ENCODE measurements around the gene PLAC9.

The PLAC9 gene

DNA sequence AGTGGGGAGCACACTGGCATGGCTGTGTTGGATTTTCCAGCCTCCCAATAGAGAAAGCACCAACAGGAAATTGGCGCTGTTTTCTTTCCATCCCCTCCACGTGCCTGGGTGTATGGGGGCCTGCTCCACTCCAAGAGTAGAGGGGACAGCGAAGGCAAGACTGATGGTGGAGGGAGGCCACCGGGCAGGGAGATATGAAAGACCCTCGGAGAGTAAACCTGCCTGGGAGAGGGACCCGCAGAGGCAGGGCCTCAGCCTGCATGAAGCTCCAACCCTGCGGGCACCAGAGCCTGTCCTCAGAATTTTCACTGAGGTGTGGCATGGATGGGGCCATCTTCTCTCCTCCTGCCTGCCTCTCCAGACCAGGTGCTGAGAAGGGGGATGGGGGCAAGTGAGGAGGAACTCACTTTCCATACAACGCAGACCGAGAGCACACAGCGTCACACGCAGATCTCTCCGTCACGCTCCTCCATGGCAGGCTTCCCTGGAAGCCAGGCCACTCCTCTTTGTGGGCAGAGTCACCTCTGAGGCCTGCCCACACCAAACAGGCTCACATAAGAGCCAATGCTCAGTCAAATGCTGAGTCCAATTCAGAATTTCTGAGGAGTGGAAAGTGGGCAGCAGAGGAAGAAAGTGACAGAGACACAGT lies 54.0 kb downstream of the PLAC9 start:
- no peak for DNase-seq

GRCh38 chr10:80187060-80187459 lies 54.5 kb downstream of the PLAC9 start:
- DNase-seq, result no peak

DNA sequence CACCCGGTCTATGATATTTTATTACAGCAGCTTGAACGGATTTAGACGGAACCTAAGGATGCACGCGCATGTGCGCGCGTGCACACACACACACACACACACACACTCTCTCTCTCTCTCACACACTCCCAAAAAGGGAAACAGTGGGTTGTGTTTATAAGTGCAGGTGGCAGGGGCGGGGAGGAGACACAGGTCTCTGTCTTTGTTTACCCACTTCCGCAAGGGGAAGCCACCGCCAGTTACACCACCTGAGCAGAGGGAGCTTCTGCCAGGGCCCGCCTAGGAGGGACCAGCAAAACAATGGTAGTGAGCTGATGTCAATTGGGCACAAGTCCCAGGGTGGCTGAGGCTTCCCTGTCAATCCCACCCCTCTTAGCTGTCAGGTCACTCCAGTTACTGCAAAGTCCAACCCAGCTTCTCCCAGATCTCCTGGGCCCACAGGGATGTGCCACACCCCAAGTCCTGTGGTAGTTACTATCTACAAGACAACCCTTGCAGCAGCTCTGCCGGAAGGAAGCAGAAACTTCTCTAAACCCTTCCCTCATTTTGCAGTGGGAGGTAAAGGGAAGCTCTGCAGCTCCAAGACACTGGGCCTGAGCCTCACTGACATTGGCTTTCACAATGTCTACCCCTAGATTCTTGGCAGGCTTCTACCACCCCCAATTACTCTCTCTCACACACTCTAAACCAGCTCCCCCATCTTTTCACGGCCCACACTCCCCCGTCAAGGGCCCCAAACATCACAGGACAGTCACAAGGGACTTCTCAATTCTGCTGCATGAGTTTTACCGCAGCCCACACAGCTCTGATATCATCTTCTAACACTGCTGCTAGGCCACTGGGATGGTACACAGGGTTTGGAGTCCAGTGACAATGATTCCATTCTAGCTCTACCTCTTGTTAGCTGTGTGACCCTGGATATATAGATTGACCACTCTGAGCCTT lies 55.2 kb downstream of the PLAC9 start:
- peak; percentile 91 for DNase-seq

DNA sequence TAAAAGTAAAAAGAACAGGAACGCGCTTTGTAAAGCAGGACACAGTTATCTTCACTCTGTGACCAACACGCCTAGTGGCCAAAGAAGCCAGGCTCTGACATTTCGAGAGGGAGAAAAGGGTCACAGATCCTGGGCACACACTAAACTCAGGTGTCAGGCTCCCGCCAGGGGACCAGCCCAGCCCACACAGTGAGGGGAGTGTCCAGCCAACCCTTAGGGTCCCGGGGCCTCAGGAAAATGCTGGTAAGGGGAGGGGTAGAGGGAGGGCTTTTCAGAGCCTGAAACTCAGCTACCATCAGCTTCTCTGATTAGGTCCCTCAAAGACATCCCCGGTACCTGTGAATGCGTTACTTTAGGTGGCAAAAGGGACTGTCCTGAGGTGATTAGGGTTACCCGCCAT lies 56.2 kb downstream of the PLAC9 start:
- DNase-seq, result no peak

DNA sequence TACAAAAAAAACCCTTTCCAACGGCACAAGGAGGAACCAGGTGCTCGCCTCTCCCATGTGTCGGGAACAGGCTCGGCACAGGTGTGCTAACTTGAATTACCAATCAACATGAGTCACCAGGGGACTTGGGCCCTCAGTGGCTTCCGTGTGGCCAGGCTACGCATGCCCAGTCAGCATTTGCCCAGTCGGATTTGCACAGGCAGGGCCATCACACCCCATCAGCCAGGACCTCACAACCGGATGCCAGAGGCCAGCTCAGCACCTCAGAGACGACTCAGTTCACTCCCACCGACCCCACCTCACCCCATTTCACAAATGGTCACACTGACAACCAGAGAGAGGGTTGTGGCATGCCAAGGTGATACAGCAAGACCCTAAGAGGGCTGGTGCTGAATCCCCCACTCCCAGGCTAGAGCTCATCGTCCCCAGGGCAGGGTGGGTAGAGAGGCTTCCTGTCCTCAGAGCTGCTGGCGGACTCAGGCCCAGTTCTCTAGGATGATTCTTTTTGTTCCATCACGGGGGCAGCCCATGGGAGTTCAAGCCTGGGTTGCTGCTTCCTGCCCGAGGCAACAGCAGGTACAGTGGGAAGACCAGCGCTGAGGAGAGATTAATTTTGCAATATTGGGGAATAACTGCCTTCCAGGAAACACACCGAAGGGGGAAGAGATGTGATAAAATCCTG lies 59.2 kb downstream of the PLAC9 start:
- DNase-seq, result peak; percentile 40

DNA sequence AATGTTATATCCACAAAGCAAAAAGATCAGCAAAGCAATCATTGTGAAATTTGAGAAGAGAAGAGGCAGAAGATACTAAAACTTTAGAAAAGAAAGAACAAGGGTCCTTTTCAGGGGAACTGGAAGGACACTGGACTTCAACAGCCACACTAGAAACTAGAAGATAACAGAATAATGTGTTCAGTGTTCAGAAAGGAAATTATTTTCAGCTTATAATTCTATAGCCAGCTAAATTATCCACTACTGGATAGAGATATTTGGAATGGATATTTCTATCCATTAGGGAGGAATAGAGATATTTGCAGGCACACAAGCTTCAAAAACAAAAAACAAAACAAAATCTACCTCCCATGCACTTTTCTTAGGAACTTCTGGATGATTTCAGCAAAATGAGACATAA lies 60.0 kb downstream of the PLAC9 start:
- no peak for DNase-seq

DNA sequence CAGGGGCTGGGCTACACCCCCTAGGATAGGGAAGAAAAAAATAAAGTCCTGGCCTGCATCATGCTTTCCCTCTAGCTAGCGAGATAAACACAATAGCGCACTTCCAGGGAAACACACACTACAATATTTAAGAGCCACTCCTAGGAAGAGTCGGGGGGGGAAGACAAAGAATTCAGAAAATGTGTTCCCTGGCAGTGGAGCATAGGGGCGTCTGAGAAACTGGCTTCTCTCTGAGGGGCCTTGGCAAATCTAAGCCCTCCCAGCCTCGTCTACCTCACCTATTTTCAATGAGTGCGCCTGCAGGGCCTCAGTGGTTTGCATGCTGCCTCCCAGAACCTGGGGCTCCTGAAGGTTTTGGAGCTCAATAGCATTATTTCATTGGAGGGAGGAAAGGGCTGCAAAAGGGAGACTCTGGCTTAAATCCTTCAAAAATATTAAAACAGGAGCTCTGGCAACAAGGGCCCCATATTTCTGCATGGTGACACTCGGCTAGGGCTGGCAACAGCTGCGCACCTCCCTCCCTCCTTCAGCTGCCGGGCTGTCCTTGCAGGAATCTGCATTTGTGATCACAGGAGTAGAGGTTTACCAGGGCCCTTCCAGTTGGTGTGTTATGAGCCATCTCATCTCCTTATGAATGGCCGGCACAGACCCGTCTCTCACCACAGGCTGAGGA lies 62.0 kb downstream of the PLAC9 start:
- DNase-seq, result no peak
